MM.1S (cell line): ENCODE results near the gene SNX2.

Experiments used
- CTCF ChIP-seq: fragments of 300-600 bp; sonication (generic); IDR thresholded peaks from 2 replicates; pipeline ENCODE4 v1.5.1; 2016; ENCODE audit warnings: antibody characterized with exemption, low read length, mixed read lengths
- EZH2 ChIP-seq: fragments of 300-600 bp; sonication (generic); optimal IDR thresholded peaks from 2 replicates; pipeline ENCODE3; 2017; ENCODE audit warnings: low read depth, mild to moderate bottlenecking, antibody characterized with exemption, low read length, mixed read lengths
- EZH2phosphoT487 ChIP-seq: fragments of 300-600 bp; sonication (generic); IDR thresholded peaks from 2 replicates; pipeline ENCODE4 v1.6.1; 2018; ENCODE audit warnings: antibody characterized with exemption, low read length

DNA sequence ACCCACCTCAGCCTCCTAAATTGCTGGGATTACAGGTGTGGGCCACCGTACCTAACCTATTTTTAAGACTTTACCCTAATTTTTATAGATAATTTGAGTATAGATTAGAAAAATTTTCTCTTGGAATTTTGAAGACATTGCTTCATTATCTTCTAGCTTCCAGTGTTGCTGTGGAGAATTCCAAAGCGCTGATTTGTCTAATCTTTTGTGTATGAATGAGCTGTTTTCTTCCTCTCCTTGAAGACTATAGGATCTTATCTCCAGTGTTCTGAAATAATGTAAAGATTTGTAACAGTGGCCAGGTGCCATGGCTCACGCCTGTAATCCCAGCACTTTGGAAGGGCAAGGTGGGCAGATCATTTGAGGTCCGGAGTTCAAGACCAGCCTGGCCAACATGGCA, 64.9 kb downstream of the SNX2 start:
- no peak for TF ChIP-seq CTCF
- TF ChIP-seq EZH2, result no peak
- no peak for TF ChIP-seq EZH2phosphoT487
